Smooth muscle cell (in vitro differentiated cells): Measurements from ENCODE around the gene FSD1. TPM values are rescaled to one million over a fixed set of nuclear protein-coding genes. Genes with fewer than 3 reads are reported as not detected.

Experiments
- DNase-seq: peaks from one replicate; lab custom pipeline; 2025; ENCODE audit not compliant: unreplicated experiment; lab: John Stamatoyannopoulos, UW
- H2AFZ ChIP-seq: fragments of 200-600 bp; sonication (generic); 2 replicates; pipeline ENCODE4 v1.6.0; 2016; ENCODE audit warnings: antibody characterized with exemption, low read depth, mild to moderate bottlenecking
- H3F3A ChIP-seq: fragments of 200-600 bp; sonication (generic); 2 replicates; pipeline ENCODE4 v1.6.0; 2017; ENCODE audit warnings: antibody characterized with exemption, low read depth
- H3K27ac ChIP-seq: fragments of 200-600 bp; sonication (generic); 2 replicates; pipeline ENCODE4 v1.5.1; 2016; ENCODE audit warnings: low read depth, mild to moderate bottlenecking
- H3K27me3 ChIP-seq: fragments of 200-600 bp; sonication (generic); 2 replicates; pipeline ENCODE4 v1.6.1; 2016; ENCODE audit warnings: low read depth, mild to moderate bottlenecking
- H3K36me3 ChIP-seq: fragments of 200-600 bp; sonication (generic); 2 replicates; pipeline ENCODE4 v1.5.1; 2016; ENCODE audit warnings: low read depth
- H3K4me1 ChIP-seq: fragments of 200-600 bp; sonication (generic); 2 replicates; pipeline ENCODE4 v1.5.1; 2016; ENCODE audit warnings: low read depth
- H3K4me2 ChIP-seq: fragments of 200-600 bp; sonication (generic); 2 replicates; pipeline ENCODE4 v1.6.0; 2016; ENCODE audit warnings: mild to moderate bottlenecking
- H3K4me3 ChIP-seq: fragments of 200-600 bp; sonication (generic); 2 replicates; pipeline ENCODE4 v1.5.1; 2016; ENCODE audit warnings: mild to moderate bottlenecking
- H3K79me2 ChIP-seq: fragments of 200-600 bp; sonication (generic); 2 replicates; pipeline ENCODE4 v1.6.0; 2016; ENCODE audit warnings: low read depth, mild to moderate bottlenecking
- H3K9ac ChIP-seq: fragments of 200-600 bp; sonication (generic); 2 replicates; pipeline ENCODE4 v1.6.0; 2016; ENCODE audit warnings: low read depth
- H3K9me3 ChIP-seq: fragments of 200-600 bp; sonication (generic); replicated peaks from 2 replicates; pipeline ENCODE4 v1.5.1; 2016; ENCODE audit warnings: low read depth
- H4K20me1 ChIP-seq: fragments of 200-600 bp; sonication (generic); 2 replicates; pipeline ENCODE4 v1.6.0; 2016; ENCODE audit warnings: low read depth
- WGBS: methylation state at CpG from one replicate; pipeline ENCODE4 v1.1.7; 2016; ENCODE audit warnings: low lambda C conversion rate; 5-methylcytosine and 5-hydroxymethylcytosine counted together
- polyA plus RNA-seq: library from polyadenylated mRNA; unstranded; fragments of >200 nt; fragmentation: Nextera tagmentation; extraction: Ambion mirVana; gene quantifications from 2 replicates; pipeline ENCODE4 v1.2.1, GENCODE V29; 2016
- total RNA-seq: library from RNA; depleted of rRNA; stranded (reverse); fragments of >200 nt; gene quantifications from 2 replicates; pipeline ENCODE4 v1.2.3, GENCODE V29; 2014
- TF ChIP-seq, protein P1 (sequence below): fragments of 200-600 bp; sonication (generic); IDR thresholded peaks from 2 replicates; pipeline ENCODE4 v1.5.1; 2017; ENCODE audit warnings: borderline replicate concordance, mild to moderate bottlenecking, antibody characterized with exemption; ENCODE audit not compliant: insufficient read depth, poor library complexity, severe bottlenecking

Gene FSD1
- total and polyA plus RNA-seq, 2 experiments from 2014 or later = 9.9 to 16.5 TPM

DNA sequence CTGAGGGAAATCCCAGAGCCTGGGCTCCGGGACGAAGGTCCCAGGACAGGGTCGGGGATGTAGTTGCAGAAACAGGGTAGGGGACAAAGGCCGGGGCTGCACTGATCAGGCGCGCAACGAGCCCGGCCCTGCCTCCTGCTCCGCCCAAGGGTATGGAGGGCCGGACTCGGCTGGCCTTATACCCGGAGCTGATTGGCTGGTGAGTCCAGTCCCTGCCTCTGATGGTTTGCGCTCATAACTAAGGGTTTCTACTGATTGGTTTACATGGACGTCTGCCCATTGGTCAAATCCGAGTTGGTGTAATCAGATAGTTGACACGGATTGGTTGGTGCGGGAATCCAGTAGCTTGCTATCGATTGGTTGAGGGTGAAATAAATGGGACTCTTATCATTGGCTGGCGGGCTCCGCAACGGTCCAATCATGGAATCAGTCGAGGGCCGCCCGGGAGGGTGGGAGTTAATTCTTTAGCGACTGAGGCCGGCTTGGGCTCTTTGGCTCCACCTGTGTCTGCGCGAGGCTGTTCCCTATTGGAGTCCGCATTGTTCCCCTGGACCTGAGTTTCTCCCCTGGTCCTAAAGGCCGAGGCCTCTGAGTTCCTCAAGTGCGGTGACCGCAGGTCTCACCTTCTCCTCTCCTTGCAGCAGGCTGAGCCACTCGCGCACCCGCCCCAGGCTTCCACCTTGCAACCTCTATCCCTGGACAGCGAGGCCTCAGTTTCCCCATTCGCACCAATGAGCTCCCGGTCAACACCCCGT is 38.4 kb downstream of the FSD1 start:
- Histone ChIP-seq H3K4me3 (peak overlapping the region; percentile 66), H3K9ac (peak overlapping the region; percentile 67), H3K79me2 (no peaks in the 10 kb centered on the region), H3K27me3 (no peaks in the 10 kb centered on the region), H3K36me3 (no peaks in the 10 kb centered on the region), H2AFZ (peak overlapping the region; percentile 83), H3K27ac (peak overlapping the region; percentile 62), H4K20me1 (no peaks in the 10 kb centered on the region), H3K9me3 (no peaks in the 10 kb centered on the region), H3K4me1 (peaks cover 11% of the 10 kb centered on the region), H3F3A (peaks cover 5% of the 10 kb centered on the region), H3K4me2 (peak overlapping the region; percentile 94)
- TF ChIP-seq, protein P1, sequence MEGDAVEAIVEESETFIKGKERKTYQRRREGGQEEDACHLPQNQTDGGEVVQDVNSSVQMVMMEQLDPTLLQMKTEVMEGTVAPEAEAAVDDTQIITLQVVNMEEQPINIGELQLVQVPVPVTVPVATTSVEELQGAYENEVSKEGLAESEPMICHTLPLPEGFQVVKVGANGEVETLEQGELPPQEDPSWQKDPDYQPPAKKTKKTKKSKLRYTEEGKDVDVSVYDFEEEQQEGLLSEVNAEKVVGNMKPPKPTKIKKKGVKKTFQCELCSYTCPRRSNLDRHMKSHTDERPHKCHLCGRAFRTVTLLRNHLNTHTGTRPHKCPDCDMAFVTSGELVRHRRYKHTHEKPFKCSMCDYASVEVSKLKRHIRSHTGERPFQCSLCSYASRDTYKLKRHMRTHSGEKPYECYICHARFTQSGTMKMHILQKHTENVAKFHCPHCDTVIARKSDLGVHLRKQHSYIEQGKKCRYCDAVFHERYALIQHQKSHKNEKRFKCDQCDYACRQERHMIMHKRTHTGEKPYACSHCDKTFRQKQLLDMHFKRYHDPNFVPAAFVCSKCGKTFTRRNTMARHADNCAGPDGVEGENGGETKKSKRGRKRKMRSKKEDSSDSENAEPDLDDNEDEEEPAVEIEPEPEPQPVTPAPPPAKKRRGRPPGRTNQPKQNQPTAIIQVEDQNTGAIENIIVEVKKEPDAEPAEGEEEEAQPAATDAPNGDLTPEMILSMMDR = no peak
- peak; percentile 90 for DNase-seq
- under 1% methylated on average over 36 of the region's 39 CpGs for WGBS

DNA sequence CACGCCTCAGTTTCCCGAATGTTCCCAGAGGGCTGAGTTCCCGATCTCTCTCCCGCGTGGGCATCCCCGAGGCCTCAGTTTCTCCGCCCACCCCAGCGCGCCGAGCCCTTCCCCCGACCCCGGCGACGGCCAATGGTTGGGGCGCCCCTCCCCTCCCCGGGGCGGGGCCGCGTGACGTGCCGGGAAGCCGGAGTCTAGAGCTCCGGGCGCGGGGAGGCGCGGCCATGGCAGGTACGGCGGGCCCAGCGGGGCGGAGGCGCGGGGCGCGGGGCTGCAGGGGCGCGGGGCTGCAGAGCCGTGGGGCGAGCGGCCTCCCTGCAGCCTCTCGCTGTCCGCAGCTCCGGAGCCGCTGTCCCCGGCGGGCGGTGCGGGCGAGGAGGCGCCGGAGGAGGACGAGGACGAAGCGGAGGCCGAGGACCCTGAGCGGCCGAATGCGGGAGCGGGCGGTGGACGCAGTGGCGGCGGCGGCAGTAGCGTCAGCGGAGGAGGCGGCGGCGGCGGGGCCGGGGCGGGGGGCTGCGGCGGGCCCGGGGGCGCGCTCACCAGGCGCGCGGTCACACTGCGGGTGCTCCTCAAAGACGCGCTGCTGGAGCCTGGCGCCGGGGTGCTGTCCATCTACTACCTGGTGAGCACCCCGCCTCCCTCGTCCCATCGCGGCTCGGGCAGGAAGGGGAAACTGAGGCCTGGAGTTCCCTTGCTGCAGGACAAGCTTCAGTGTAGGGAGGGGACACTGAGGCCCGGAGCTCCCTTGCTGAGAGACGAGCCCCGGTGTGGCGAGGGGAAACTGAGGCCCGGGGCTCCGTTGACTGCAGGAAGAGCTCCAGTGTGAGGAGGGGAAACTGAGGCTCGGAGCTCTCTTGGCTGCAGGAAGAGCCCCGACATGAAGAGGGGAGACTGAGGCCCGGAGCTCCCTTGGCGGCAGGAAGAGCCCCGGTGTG is 39.2 kb downstream of the FSD1 start, which contains the start of gene MPND:
Gene MPND, plus strand, starts transcription at position 193 of the 938 bp plus-strand sequence. Its CDS starts 32 bp downstream, at position 225.
- H2AFZ ChIP-seq = peak within 1 kb of the TSS; percentile 83
- peaks cover 7% of the 10 kb centered on the region for H3F3A ChIP-seq
- H3K9me3 ChIP-seq = no peaks in the 10 kb centered on the region
- H3K36me3 ChIP-seq = no peaks in the 10 kb centered on the region
- 25% methylated on average over 26 of the region's 101 CpGs for WGBS
- H3K27me3 ChIP-seq = no peaks in the 10 kb centered on the region
- TF ChIP-seq, protein P1 = no peak
- no peaks in the 10 kb centered on the region for H3K79me2 ChIP-seq
- H4K20me1 ChIP-seq = no peaks in the 10 kb centered on the region
- DNase-seq = peak; percentile 73
- peaks cover 11% of the 10 kb centered on the region for H3K4me1 ChIP-seq
- peak within 1 kb of the TSS; percentile 94 for H3K4me2 ChIP-seq
- peak within 1 kb of the TSS; percentile 67 for H3K9ac ChIP-seq
- peak within 1 kb of the TSS; percentile 62 for H3K27ac ChIP-seq
- peak within 1 kb of the TSS; percentile 66 for H3K4me3 ChIP-seq

DNA sequence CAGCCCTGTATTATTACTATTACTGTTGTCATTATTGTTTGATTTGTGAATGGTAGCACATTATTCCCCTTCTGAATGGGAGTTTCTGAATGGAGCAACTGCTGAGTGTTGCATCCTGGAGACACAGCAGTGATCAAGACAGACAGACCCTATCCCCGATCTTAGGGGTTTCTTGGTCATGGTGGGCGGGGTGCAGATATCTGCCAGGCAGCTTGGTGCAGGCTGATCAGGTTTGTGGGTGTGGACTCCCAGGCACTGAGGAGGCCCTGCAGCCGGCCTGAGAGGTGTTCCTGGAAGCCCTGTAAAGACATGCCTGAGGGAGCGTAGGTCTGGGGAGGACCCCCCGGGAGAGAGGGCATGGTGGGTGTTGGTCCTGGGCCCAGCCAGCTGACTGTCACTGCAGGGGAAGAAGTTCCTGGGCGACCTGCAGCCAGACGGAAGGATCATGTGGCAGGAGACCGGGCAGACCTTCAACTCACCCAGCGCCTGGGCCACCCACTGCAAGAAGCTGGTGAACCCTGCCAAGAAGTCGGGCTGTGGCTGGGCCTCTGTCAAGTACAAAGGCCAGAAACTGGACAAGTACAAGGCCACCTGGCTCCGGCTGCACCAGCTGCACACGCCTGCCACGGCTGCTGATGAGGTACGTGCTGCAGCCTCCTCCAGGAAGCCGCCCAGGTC is 41.1 kb downstream of the FSD1 start:
- DNase-seq = no peak
- no peak overlapping the region for H3K4me3 ChIP-seq
- H3K9ac ChIP-seq = no peak overlapping the region
- no peaks in the 10 kb centered on the region for H3K36me3 ChIP-seq
- peaks cover 11% of the 10 kb centered on the region for H3K4me1 ChIP-seq
- TF ChIP-seq, protein P1 = no peak
- H4K20me1 ChIP-seq = no peaks in the 10 kb centered on the region
- H3K27ac ChIP-seq = no peak overlapping the region
- H3K27me3 ChIP-seq = no peaks in the 10 kb centered on the region
- peaks cover 7% of the 10 kb centered on the region for H3F3A ChIP-seq
- no peaks in the 10 kb centered on the region for H3K79me2 ChIP-seq
- H3K4me2 ChIP-seq = no peak overlapping the region
- WGBS = 97% methylated on average over 14 of the region's 15 CpGs
- H2AFZ ChIP-seq = no peak overlapping the region
- no peaks in the 10 kb centered on the region for H3K9me3 ChIP-seq
